GM18505 (cell line): Measurements from ENCODE around the gene KLHL28.

ENCODE experiments used
- ATAC-seq: cut with Tn5 transposase; IDR thresholded peaks from one replicate; pipeline ENCODE4 v1.9.1; 2021; ENCODE audit not compliant: unreplicated experiment
- POLR2A ChIP-seq: IDR thresholded peaks from 4 replicates; pipeline ENCODE4 v1.6.1; 2011; ENCODE audit warnings: borderline replicate concordance; ENCODE audit not compliant: insufficient read depth, insufficient read length; ENCODE audit errors: extremely low read depth

The KLHL28 gene

GRCh38 chr14:44961554-44962333 lies at the start of gene KLHL28, which contains the start of gene TOGARAM1:
Gene KLHL28, minus strand, starts transcription at chr14:44961947. Its CDS starts 16,019 bp downstream, at chr14:44945928.
Gene TOGARAM1, plus strand, starts transcription at chr14:44962190. Its CDS starts 232 bp downstream, at chr14:44962422.
- peak; percentile 96 for TF ChIP-seq POLR2A
- ATAC-seq, result peak; percentile 90

- TF ChIP-seq POLR2A, result no peak
Observed at GRCh38 chr14:45003924-45004323, 42.2 kb upstream of the KLHL28 start.

GRCh38 chr14:44995770-44996294 lies 34.1 kb upstream of the KLHL28 start:
- TF ChIP-seq POLR2A, result no peak
- no peak for ATAC-seq

More at GRCh38 chr14:45003924-45004323, 42.2 kb upstream of the KLHL28 start:
- no peak for ATAC-seq

- TF ChIP-seq POLR2A, result no peak
- ATAC-seq, result no peak
Observed at GRCh38 chr14:44995196-44995595, 33.4 kb upstream of the KLHL28 start.

- TF ChIP-seq POLR2A, result no peak
- no peak for ATAC-seq
Observed at GRCh38 chr14:44990533-44990932, 28.8 kb upstream of the KLHL28 start.

- no peak for ATAC-seq
- no peak for TF ChIP-seq POLR2A
Observed at GRCh38 chr14:44989497-44990440, 28.0 kb upstream of the KLHL28 start.

- no peak for TF ChIP-seq POLR2A
- no peak for ATAC-seq
Observed at GRCh38 chr14:44988694-44989093, 26.9 kb upstream of the KLHL28 start.

- no peak for TF ChIP-seq POLR2A
- no peak for ATAC-seq
Observed at GRCh38 chr14:44982594-44982993, 20.8 kb upstream of the KLHL28 start.

GRCh38 chr14:44981198-44981597 lies 19.5 kb upstream of the KLHL28 start:
- TF ChIP-seq POLR2A, result no peak
- ATAC-seq, result no peak

GRCh38 chr14:44979740-44980356 lies 18.1 kb upstream of the KLHL28 start:
- no peak for TF ChIP-seq POLR2A
- no peak for ATAC-seq

- ATAC-seq, result no peak
- no peak for TF ChIP-seq POLR2A
Observed at GRCh38 chr14:44979273-44979672, 17.5 kb upstream of the KLHL28 start.

GRCh38 chr14:44971459-44971858 lies 9.7 kb upstream of the KLHL28 start:
- no peak for TF ChIP-seq POLR2A
- ATAC-seq, result no peak

- no peak for ATAC-seq
- TF ChIP-seq POLR2A, result no peak
Observed at GRCh38 chr14:44970907-44971306, 9.2 kb upstream of the KLHL28 start.
